COR-L47 (cell line): ENCODE results near the gene MAN2A1.
"Not testable (repeated sequence)": the region's sequence is repeated elsewhere in the genome, so short reads cannot be mapped to it uniquely, and the experiment has no call there.

Source experiments
- DNase-seq: peaks from one replicate; lab custom pipeline; 2025; lab: John Stamatoyannopoulos, UW

MAN2A1 gene

GRCh38 chr5:109868737-109869136 lies 179.0 kb downstream of the MAN2A1 start:
- no peak for DNase-seq

GRCh38 chr5:109873687-109874086 lies 184.0 kb downstream of the MAN2A1 start:
- no peak for DNase-seq

- no peak for DNase-seq
Measured at GRCh38 chr5:109874108-109874507, 184.4 kb downstream of the MAN2A1 start.

- DNase-seq: no peak
Measured at GRCh38 chr5:109876030-109876725, 186.5 kb downstream of the MAN2A1 start.

GRCh38 chr5:109876941-109877669 lies 187.4 kb downstream of the MAN2A1 start:
- no peak for DNase-seq

- DNase-seq: no peak
Measured at GRCh38 chr5:109877670-109878045, 187.9 kb downstream of the MAN2A1 start.

- no peak for DNase-seq
Measured at GRCh38 chr5:109878887-109879286, 189.2 kb downstream of the MAN2A1 start.

GRCh38 chr5:109880907-109881685 lies 191.4 kb downstream of the MAN2A1 start:
- peak; percentile 63 for DNase-seq

- no peak for DNase-seq
Measured at GRCh38 chr5:109882546-109882945, 192.8 kb downstream of the MAN2A1 start.

GRCh38 chr5:109884676-109885075 lies 194.9 kb downstream of the MAN2A1 start:
- DNase-seq: no peak

- DNase-seq: no peak
Measured at GRCh38 chr5:109885205-109885604, 195.5 kb downstream of the MAN2A1 start.

- no peak for DNase-seq
Measured at GRCh38 chr5:109888989-109889388, 199.3 kb downstream of the MAN2A1 start.

GRCh38 chr5:109893271-109893670 lies 203.5 kb downstream of the MAN2A1 start:
- not testable (repeated sequence) for DNase-seq

GRCh38 chr5:109898269-109899162 lies 208.8 kb downstream of the MAN2A1 start:
- no peak for DNase-seq

GRCh38 chr5:109899163-109899535 lies 209.4 kb downstream of the MAN2A1 start:
- no peak for DNase-seq

- DNase-seq: no peak
Measured at GRCh38 chr5:109900461-109900860, 210.7 kb downstream of the MAN2A1 start.

- DNase-seq: no peak
Measured at GRCh38 chr5:109900911-109901627, 211.3 kb downstream of the MAN2A1 start.

- DNase-seq: no peak
Measured at GRCh38 chr5:109901628-109901981, 211.9 kb downstream of the MAN2A1 start.

GRCh38 chr5:109903061-109903460 lies 213.3 kb downstream of the MAN2A1 start:
- no peak for DNase-seq

- DNase-seq: no peak
Measured at GRCh38 chr5:109905906-109906305, 216.2 kb downstream of the MAN2A1 start.

GRCh38 chr5:109907189-109907588 lies 217.5 kb downstream of the MAN2A1 start:
- no peak for DNase-seq
